Measurements from ENCODE around the gene PLCG2.
A peak's percentile ranks its signal among the peaks of the same experiment; 100 is the strongest.
"Not testable (repeated sequence)": the region's sequence is repeated elsewhere in the genome, so short reads cannot be mapped to it uniquely, and the experiment has no call there.

Gene PLCG2

GRCh38 chr16:81850197-81850944, 71.3 kb downstream of the PLCG2 start:
- DNase-seq: no peak

DNA sequence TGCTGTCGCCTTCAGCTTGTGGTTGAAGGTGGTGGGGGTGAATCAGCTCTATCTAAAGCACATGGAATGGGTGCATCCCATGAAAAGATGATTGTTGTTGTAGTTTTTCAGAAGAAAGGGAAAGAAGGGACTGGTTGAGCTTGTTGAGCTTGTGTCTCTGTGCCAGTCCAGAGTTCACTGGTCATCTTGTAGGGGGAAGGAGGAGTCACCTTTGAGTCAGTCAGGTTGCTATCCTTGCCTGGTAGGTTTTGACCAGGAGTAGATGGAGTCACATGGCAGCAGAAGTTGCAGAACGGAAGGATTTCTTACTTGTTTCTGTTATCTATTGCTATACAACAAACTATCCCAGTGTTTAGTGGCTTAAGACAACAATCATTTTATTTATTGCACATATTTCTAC, 73.3 kb downstream of the PLCG2 start:
- DNase-seq: no peak

DNA sequence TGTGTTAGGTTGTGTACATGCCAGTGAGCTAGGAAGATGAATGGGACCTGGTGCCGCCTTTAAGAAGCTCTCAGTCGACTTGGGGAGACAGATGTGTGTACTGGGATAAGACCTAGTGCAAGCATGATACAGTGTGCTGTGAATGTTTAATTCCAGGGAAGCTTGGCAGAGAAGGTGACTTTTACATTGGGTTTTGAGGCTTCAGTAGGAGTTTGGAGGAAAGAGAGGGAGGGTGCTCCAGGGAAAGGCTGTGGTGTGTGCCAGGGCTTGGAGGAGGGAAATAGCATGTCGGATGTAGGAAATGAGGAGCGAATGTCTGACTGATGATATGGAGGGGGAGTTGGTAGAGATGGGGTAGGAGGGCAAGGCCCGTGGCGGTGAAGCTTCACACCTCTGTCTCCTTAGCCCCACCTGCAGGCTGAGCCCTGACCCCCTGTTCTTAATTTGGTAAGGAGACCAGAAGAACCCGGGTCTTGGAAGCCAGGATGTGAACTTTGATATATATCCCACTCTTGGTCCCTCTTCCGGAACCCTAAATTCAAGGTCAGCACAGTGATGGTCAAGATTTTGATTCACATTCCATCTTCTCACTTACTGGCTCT, 76.6 kb downstream of the PLCG2 start:
- DNase-seq: no peak

DNA sequence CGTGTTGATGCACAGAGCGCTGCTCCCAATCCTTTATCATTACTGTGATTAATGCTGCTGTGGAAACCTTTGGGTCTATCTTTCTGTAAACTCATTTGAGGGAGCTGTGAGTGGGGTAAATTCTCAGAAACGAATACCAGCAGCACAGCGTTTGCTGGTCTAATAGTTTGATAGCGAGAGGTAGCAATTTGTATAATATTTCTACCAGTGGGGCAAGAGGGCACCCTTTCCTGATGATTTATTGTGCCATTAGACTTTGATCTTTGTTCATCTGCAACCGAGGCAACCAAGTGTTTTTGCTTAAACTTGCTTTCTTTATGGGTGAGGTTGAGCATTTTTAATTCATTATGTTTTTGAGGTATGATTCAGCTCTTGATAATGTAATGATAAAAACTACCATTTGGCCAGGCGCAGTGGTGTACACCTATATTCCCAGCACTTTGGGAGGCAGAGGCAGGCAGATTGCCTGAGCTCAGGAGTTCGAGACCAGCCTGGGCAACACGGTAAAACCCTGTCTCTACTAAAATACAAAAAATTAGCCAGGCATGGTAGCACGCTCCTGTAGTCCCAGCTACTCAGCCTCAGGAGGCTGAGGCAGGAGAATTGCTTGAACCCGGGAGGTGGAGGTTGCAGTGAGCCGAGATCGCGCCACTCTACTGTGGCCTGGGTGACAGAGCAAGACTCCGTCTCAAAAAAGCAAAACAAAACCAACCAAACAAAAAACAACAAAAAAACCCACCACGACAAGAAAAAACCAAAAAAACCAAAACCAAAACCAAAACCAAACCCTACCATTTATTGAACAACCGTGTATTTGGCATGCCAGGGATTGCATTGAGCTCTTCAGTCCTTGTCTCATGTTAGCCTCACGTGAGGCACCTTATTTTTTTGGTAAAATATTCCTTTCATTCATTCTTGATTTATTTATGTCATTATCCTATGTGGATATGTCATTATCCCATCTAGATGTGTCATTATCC, 81.5 kb downstream of the PLCG2 start:
- no peak for DNase-seq

- DNase-seq: no peak
These were observed 82.4 kb downstream of the PLCG2 start for GRCh38 chr16:81861503-81861902.

DNA sequence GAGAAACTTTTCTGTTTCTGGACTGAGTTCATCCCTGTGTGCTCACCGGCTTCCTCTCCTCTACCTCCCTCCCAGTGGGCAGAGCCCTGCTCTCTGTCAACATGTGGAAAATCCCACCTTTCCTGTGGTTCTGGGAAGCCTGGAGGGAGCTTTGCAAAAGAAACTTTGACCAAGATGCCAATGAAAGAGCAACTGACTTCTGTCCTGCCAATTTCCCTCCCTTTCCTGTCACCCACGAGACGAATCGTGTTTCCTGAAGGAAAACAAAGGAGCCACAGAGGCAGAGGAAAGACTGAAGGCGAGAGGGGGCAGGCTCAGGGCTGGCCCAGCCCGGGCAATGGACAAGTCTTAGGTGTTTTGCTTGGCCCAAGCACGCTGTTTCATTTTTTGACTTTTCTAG, 82.8 kb downstream of the PLCG2 start:
- no peak for DNase-seq

DNA sequence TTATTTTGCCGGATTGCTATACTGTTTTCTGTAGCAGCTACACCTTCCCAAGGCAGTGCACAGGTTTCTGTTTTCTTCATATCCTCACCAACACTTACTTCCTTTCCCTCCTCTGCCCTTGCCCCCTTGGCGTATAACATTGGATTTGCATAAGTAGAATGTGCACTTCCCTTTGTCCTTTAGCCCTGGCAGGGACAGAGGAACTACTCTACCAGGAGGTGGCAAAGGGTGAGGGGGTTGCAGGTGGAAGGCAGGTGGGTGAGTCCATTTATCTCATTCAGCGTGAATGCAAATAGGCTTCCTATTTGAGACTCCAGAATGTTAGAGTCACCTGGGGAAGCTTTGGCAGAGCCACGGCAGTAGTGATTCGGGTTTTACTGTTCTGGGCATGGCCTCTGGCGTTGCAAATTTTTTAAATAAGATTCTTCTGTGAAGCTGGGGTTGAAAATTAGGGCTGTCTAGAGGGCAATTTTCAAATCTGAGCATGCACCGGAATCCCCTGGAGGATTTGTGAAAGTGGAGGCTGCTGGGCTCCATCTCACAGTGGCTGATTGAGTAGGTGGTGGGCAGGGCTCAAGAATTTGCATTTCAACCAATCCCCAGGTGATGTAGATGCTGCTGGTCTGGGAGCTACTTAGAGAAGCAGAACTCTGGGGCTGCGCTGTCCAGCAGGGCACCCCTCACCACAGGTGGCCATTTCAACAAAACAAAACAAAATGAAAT, 84.7 kb downstream of the PLCG2 start:
- DNase-seq: no peak

DNA sequence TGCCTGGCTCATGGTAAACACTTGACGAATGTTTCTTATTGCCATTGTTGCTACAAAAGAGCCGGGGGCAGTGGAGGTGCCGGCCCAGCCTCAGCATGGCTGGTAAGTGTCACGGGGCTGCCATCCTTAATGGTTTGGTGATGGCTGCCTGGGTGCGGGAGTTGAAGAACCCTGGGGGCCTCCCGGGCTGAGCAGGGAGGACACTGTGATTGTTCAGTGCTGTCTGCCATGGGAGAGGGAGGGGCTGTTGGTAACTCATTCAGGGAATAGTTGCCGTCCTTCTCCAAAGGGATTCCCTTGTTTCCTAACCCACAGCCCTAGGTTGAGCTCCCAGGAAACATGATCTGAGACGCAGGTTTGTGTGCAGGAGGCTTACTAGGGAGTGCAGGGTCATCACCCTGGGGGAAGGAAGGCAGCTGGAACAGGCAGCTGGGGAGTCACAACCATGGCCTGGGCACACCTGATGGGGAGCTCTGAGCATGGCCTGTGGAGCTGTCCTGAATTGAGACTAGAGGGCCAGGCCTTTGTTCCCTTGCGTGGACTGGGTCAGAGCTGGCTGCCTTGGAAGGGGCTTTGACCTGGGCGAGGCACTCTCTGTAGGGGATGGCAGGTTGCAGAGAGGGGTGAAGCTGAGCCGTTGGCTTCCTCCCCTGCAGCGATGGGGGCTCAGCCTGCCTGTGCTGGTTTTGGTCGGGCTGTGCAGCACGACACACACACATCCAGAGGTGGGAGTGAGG, 85.7 kb downstream of the PLCG2 start:
- no peak for DNase-seq

- no peak for DNase-seq
These were observed 87.8 kb downstream of the PLCG2 start for GRCh38 chr16:81866820-81867440.

DNA sequence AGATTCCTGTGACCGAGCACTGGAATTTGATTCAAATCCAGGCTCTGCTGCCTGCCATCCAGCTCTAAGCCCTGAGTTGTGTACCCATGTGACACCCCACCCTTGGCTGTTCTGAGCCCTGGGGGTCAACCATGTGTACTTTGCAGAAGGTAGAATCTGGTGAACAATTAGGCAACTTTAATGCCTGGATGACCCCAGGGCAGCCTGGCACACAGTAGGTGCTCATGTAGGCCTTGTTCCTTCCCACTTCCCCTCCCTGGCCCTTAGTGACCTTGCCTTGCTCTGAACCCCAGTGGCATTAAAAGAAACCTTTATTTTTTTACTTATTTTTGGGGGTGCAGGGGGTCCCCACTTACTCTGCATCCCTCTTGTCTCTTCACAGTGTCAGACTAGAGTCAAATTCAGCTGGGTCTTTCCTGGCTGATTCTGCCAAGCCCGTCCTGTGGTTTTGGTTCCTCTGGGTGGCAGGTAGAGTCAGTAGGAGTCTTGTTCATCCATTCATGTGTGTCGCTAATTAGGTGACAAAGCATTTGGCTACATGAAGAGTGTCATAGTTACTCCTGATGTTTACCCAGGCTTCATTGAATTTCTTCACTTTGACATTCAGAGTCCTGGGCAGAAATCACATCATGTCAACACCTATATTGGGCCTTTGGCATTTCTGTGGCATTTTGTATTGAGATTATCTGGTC, 89.1 kb downstream of the PLCG2 start:
- no peak for DNase-seq

DNA sequence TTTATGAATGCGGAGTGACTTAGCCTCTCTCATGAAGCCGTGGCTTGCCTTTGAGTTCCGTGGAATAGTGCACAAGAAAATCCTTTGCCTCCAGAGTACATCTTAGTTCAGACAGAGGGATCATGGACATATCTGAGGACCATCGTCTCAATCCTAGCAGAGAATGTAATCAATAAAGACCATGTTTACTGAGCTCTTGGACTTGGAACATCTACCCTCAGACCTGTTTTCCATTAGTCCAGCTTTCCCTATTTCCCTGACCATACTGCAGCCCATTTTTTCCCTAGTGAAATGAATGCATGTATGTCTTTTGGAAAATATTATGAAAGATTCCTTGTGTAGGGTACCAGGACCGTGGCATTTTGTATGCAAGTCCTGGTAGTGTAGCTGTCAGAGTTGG, 90.2 kb downstream of the PLCG2 start:
- DNase-seq: no peak

- no peak for DNase-seq
These were observed 94.1 kb downstream of the PLCG2 start for GRCh38 chr16:81873206-81873605.

- peak in 1 of 4 experiments; percentile 4 for DNase-seq
These were observed 95.0 kb downstream of the PLCG2 start for GRCh38 chr16:81873843-81874752.

DNA sequence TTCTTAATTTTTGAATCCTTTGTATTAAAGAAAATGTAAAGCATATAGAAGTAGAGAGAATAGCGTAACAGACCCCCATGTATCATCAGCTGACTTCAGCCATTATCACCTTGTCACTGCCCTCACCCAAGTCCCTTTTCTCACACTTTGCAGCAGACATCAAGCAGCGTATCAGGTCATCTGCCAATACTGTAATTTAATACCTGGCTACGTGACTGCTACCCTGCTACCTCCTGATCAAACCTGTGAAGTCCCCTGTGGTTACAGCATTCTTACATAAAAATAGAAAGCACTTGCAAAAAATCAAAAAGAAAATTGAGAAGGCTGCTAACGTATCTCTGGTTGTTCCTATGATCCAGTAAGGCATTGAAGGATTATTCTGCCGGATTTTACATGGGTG, 96.4 kb downstream of the PLCG2 start:
- DNase-seq: no peak

GRCh38 chr16:81876273-81876900, 97.3 kb downstream of the PLCG2 start:
- DNase-seq: no peak

DNA sequence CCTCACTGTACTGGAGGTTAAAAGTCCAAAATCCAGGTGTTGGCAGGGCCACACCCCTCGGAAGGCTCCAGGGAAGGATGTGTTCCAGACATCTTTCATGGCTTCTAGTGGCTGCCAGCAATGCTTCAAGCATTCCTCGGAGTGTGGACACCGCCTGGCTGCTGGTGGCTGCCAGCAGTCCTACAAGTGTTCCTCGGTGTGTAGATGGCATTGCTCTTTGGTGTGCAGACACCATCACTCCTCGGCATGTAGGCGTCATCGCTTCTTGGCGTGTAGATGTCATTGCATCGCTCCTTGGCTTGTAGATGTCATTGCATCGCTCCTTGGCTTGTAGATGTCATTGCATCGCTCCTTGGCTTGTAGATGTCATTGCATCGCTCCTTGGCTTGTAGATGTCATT, 98.4 kb downstream of the PLCG2 start:
- DNase-seq: not testable (repeated sequence)

DNA sequence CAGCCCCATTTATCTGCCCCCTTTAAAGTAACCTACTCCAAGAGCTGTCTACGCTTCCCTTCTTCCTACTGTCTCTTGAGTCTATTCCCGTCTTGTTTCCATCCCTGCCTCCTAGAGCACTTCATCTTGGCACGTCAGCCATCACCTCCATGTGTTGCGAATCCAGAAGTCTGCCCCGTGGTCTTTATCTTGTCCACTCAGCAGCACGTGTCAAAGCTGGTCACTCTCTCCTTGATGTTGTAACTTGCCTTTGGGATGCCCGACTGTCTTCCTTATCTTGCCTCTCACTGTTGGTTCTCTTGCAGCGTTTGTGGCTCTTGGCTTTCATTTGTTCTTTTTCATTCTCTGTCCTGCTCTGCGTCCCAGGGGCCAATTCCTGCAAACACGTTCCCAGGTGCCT, 99.4 kb downstream of the PLCG2 start:
- no peak for DNase-seq

- no peak for DNase-seq
These were observed 100.5 kb downstream of the PLCG2 start for GRCh38 chr16:81879625-81880024.

DNA sequence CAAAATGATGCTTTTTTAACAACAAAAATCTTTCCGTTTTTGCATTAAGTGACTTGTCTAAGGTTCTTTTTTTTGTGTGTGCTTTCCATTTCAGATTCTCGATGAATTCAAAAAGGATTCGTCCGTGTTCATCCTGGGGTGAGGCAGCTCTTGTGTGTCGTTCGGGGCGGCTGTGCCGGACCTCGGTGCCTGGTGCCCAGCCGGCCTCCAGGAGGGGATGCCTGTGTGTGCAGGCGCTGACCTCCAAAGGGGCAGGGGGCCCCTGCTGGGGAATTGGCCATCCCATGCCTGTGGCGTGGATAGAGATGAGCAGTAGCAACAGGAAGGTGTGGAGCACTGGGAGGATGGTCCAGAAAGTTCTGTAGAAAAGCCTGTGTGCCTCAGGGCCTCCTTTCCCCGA, 101.7 kb downstream of the PLCG2 start:
- DNase-seq: no peak

DNA sequence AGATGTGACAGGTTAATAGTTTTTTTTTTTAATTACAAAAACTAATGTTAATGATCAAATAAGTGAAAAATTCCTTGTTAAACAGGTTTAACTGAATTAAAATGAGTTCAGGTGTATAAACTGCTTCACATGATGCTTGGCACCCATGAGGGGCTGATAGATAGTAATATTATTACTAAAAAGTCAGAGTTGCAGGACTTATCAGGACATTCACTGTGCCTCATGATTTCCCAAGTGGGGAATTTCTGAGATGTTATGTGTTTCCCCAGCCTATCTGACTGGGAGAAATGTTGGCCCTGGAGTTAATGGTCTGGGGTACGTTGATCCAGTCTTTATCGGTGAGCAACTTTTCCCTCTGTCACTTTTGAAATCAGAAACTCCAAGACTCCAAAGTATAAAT, 102.1 kb downstream of the PLCG2 start:
- DNase-seq: no peak
